ENCODE data around the gene IL27RA.

Gene IL27RA

DNA sequence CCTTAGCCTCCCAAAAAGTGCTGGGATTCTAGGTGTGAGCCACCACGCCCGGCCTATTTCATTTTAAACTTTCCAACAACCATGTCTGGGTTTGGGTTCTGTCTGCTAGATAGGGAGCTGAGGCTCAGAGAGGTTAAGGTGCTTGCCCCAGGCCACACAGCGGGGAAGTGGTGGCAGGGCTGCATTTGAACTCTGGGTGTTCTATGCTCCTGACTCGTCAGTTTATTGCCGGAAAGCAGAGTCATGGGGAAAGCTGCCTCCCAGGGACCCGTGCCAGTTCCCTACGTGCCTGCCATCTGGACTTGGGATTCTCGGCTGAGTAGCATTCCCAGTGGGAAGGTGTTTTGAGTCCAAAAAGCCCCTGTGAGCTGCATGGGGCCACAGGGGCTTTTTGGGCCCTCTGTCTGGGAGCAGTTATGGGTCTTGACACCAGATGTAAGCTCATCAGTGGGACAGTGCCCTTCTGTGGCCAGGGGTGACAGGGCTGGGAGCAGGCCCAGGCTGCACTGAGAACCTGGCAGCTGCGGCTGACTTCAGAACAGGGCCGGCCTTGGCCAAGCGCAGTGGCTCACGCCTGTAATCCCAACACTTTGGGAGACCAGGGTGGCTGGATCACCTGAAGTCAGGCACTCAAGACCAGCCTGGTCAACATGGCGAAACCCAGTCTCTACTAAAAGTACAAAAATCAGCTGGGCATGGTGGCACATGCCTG is 36.4 kb upstream of the IL27RA start:
- Mint-ChIP-seq H3K4me3 (no peak overlapping the region), H3K27ac (no peak overlapping the region), H3K4me1 (ENCODE audit: low read depth) (peaks cover 2% of the 10 kb centered on the region), H3K9me3 (no peaks in the 10 kb centered on the region), H3K36me3 (ENCODE audit: low read depth) (peaks cover 23% of the 10 kb centered on the region), H3K27me3 (no peaks in the 10 kb centered on the region)

DNA sequence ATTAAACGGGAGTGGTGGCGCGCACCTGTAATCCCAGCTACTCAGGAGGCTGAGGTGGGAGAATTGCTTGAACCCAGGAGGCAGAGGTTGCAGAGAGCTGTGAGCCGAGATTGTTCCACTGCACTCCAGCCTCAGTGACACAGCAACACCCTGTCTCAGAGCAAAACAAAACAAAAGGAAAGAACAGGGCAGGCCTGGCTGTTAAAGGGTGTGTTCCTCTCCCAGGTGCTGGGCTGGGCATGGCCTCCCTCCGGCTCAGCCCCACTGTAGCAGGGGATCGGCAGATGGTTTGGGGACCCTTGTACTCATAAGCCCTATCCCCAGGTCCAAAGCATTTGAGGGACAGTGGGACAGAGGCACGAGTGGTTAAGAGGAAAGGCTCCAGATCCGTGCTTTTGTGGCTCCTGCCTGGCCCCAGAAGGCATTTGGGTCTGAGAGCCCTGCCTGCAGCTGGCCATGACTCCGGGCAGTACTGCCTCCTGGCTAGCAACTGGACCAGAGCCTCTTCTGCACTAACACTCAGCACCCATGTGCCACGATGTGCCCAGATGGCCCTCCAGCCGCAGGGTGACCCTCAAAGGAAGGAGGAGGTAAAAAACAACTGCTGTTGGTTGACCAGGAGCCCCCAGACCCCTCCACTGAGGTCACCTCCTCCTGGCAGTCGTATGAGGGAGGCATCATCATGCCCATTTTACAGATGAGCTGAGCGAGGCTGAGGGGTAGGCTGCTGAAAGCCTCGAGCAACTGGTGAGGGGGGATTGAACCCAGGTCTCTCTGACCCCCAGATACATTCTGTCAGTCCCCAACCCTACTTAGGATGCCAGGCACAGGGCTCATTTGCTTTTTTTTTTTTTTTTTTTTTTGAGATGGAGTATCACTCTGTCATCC is 35.4 kb upstream of the IL27RA start:
- Mint-ChIP-seq H3K36me3 (ENCODE audit: low read depth) (peaks cover 21% of the 10 kb centered on the region), H3K27ac (no peak overlapping the region), H3K9me3 (no peaks in the 10 kb centered on the region), H3K4me3 (no peak overlapping the region), H3K4me1 (ENCODE audit: low read depth) (peaks cover 12% of the 10 kb centered on the region), H3K27me3 (no peaks in the 10 kb centered on the region)

DNA sequence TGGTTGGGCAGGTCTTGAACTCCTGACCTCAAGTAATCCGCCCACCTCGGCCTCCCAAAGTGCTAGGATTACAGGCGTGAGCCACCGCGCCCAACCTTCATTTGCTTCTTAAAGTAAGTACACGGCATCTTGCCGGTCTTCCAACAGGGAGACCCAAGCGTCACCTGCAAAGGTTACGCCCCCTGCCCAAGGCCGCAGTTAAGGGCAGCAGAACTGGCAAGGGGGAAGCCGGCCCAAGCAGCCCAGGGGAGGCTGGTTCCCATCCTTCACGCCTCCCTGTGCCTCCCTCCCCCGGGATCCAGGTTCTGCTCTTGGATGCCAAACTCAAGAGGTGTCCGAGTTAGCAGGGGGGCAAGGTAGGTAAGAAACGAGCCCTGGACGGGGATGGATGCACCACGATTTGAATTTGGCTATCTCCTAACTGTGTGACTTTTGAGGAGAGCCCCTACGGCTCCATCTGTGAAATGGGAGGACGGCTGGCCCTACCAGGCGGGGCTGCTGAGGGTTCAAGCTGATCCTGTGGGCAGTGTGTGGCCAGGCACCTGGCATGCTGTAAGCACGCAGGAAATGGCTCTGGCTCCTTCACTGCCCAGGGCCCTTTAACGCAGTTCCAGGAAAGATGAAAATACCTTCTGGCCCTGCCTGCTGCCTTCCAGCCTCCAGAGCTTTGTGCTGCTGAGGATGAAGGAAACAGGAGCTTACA is 34.5 kb upstream of the IL27RA start:
- H3K9me3 Mint-ChIP-seq, result no peaks in the 10 kb centered on the region
- H3K27ac Mint-ChIP-seq, result no peak overlapping the region

DNA sequence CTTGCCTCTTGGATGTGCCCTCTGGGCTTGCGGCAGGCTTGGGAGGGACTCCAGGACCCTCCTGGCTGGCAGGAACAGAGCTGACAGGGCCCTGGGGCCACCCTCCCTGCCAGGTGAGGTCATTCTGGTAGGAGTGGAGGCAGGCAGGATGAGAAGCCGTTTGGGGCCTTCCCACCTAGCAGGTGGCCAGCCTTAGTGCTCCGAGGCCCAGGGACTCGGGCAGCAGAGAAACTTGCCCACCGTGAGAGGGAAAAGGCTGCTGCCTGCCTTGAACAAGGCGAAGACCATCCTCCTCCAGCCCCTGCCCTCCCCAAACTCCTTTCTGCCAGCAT is 34.0 kb upstream of the IL27RA start:
- Mint-ChIP-seq H3K4me1 (ENCODE audit: low read depth) (peaks cover 27% of the 10 kb centered on the region), H3K9me3 (no peaks in the 10 kb centered on the region), H3K4me3 (no peak overlapping the region), H3K27me3 (no peaks in the 10 kb centered on the region), H3K27ac (no peak overlapping the region), H3K36me3 (ENCODE audit: low read depth) (peaks cover 13% of the 10 kb centered on the region)

More for the DNA sequence above, 34.5 kb upstream of the IL27RA start:
- H3K27me3 Mint-ChIP-seq, result no peaks in the 10 kb centered on the region
- peaks cover 21% of the 10 kb centered on the region for H3K4me1 Mint-ChIP-seq (ENCODE audit: low read depth)
- peaks cover 17% of the 10 kb centered on the region for H3K36me3 Mint-ChIP-seq (ENCODE audit: low read depth)
- H3K4me3 Mint-ChIP-seq, result no peak overlapping the region

DNA sequence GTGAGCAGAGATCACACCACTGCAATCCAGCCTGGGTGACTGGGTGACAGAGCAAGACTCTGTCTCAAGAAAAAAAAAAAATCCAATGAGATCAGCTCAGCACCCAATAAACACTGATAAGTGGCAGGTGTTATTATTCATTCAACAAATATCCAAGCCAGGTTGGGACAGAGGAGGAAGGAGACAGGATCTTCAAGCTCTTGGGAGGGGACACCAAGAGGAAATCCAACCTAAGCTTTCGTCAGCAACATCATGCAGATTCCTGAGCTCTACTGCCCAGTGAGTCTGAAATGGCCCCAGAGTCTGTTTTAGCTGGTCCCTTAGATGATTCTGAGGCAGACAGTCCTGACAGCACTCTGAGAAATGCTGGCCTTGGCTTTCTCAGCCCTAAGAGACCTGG is 33.1 kb upstream of the IL27RA start:
- no peak overlapping the region for H3K4me3 Mint-ChIP-seq
- no peaks in the 10 kb centered on the region for H3K9me3 Mint-ChIP-seq
- no peak overlapping the region for H3K27ac Mint-ChIP-seq

DNA sequence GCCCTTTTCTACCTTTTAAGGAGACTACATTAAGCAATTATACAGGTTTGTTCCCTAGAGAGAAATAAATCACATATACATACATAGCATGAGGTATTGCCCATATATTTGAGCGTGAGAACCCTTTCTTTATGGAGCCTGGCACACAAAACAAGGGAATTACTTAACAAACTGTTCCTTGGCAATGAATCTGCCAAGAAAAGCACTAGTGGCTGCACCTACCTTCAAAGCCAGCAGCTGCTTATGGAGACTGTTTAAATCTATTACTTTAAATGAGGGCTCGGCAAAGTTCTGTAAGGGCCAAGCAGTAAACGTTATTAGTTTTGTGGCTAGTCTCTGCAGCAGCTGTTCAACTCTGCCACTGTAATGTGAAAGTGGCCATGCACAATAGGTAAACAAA is 32.5 kb upstream of the IL27RA start:
- H3K4me1 Mint-ChIP-seq (ENCODE audit: low read depth), result peaks cover 40% of the 10 kb centered on the region
- H3K4me3 Mint-ChIP-seq, result no peak overlapping the region
- H3K9me3 Mint-ChIP-seq, result no peaks in the 10 kb centered on the region
- no peak overlapping the region for H3K27ac Mint-ChIP-seq
- no peaks in the 10 kb centered on the region for H3K27me3 Mint-ChIP-seq
- peaks cover 13% of the 10 kb centered on the region for H3K36me3 Mint-ChIP-seq (ENCODE audit: low read depth)

More for the DNA sequence above, 33.1 kb upstream of the IL27RA start:
- Mint-ChIP-seq H3K4me1 (ENCODE audit: low read depth) (peaks cover 35% of the 10 kb centered on the region), H3K27me3 (no peaks in the 10 kb centered on the region), H3K36me3 (ENCODE audit: low read depth) (peaks cover 13% of the 10 kb centered on the region)

DNA sequence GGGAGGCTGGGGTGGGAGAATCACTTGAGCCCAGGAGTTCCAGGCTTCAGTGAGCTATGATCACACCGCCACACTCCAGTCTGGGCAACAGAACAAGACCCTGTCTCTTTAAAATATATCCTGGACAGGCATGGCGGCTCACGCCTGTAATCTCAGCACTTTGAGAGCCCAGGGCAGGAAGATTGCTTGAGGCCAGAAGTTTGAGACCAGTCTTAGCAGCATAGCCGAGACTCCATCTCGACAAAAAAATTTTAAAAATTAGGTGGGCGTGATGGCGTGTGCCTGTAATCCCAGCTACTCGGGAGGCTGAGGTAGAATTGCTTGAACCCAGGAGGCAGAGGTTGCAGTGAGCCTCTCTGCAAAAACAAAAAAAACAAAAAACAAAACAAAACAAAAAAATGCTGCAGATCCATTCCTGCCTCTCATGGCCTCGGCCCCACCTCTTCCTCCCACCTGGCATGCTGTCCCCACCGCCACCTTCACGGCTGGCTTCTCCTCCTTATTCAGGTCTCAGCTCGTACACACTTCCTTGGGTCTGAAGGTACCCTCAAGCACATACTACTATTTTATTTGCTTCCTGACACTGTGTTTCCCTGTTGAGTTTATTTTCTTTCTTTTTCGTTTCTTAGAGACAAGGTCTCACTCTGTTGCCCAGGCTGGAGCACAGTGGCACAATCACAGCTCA is 30.7 kb upstream of the IL27RA start:
- H3K36me3 Mint-ChIP-seq (ENCODE audit: low read depth), result peaks cover 13% of the 10 kb centered on the region
- H3K4me1 Mint-ChIP-seq (ENCODE audit: low read depth), result peaks cover 54% of the 10 kb centered on the region
- no peaks in the 10 kb centered on the region for H3K9me3 Mint-ChIP-seq
- no peaks in the 10 kb centered on the region for H3K27me3 Mint-ChIP-seq
- no peak overlapping the region for H3K4me3 Mint-ChIP-seq
- H3K27ac Mint-ChIP-seq, result peak overlapping the region; percentile 73

DNA sequence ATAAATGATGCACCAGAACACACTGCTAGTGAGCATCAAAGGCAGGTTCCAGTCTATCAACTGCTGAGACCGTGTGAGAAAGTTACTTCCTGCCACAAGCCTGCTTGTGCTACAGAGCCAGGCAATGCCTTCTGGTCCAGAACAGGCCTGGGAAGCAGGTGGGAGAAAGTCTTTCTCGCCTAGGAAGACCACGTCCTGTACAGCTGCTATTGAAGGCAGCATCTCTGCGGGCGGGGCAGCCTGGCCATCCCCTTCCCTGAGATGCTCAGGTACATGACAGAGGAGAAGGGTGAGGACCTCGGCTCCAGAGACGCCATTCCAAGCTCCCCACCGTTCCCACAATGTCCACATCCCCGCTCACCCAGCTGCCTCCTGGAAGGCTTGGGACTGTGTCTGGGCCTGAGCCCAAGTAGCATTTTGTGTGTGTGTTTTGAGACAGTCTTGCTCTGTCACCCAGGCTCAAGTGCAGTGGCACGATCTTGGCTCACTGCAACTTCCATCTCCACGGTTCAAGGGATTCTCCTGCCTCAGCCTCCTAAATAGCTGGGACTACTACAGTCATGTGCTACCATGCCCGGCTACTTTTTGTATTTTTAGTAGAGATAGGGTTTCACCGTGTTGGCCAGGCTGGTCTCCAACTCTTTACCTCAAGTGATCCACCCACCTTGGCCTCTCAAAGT is 28.9 kb upstream of the IL27RA start:
- peaks cover 64% of the 10 kb centered on the region for H3K4me1 Mint-ChIP-seq (ENCODE audit: low read depth)
- no peaks in the 10 kb centered on the region for H3K27me3 Mint-ChIP-seq
- no peaks in the 10 kb centered on the region for H3K9me3 Mint-ChIP-seq
- peak overlapping the region; percentile 95 for H3K27ac Mint-ChIP-seq
- H3K36me3 Mint-ChIP-seq (ENCODE audit: low read depth), result peaks cover 13% of the 10 kb centered on the region
- peak overlapping the region; percentile 56 for H3K4me3 Mint-ChIP-seq

DNA sequence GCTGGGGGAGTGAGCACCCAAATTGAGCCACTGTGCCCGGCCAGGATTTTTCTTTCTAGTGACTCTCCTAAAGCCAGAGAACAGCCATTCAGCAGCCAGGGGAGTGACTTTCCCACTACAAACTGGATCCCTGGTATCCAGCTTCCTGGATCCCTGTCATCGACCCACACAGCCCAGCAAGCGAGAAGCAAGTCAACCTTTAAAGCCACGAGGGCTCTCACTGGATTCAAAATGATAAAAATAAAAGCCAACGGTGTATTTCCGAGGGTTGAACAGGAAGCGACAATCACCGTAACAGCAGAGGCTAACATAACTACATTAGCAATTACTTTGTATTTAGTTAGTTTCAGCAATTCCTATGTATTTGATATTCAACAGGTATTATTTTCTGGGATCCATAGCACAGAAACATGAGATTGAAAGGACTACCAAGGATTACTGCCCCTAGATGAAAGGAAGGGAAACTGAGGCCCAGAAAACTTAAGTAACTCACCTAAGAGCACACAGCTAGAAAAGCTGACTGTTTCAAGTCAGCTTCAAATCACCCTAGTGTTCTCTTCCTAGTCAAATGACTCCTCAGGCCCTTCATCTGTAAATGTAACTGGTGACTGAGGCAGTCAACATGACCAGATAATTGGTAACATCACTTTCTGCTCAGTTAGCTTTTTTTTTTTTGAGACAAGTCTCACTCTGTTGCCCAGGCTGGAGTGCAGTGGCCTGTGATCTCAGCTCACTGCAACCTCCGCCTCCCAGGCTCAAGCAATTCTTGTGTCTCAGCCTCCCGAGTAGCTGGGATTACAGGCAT is 28.1 kb upstream of the IL27RA start:
- Mint-ChIP-seq H3K9me3 (no peaks in the 10 kb centered on the region), H3K27me3 (no peaks in the 10 kb centered on the region), H3K4me1 (ENCODE audit: low read depth) (peaks cover 66% of the 10 kb centered on the region), H3K27ac (peak overlapping the region; percentile 95), H3K36me3 (ENCODE audit: low read depth) (peaks cover 10% of the 10 kb centered on the region), H3K4me3 (peak overlapping the region; percentile 56)

DNA sequence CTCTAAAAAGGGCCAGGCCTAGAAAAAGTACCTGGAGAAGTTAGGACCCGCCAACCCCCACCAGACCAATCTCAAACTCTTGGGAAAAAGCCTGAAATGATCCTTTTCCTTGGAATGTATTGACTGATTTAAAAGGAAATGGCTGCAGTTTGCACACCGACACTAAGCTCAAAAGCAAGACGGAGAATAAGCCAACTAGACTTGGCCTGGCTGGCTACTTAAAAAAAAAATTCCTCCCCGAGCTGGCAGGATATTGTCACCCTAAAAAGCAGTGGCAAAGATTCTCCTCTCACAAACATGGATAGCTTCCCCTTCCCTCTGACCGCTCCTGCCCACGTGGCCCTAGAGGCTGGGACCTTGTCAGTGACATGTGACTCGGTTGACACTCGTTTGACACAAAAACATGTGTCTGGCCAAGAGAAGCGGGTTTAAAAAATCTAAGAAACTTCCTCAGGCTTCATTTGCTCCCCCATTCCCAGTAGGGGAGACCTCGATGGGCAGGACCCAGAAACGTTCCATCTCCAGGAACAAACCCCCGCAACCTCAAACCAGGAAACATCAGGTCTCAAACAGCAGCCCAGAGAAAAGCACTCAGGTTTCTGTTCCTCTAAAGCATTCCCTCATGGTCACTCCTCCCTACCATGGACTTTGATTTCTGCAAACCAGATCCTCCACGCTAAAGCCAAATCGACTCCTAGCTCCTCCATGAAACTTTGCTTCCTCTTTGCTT is 26.8 kb upstream of the IL27RA start:
- no peaks in the 10 kb centered on the region for H3K9me3 Mint-ChIP-seq
- peaks cover 66% of the 10 kb centered on the region for H3K4me1 Mint-ChIP-seq (ENCODE audit: low read depth)
- peak overlapping the region; percentile 88 for H3K27ac Mint-ChIP-seq
- no peaks in the 10 kb centered on the region for H3K27me3 Mint-ChIP-seq
- H3K4me3 Mint-ChIP-seq, result peak overlapping the region; percentile 87
- H3K36me3 Mint-ChIP-seq (ENCODE audit: low read depth), result peaks cover 2% of the 10 kb centered on the region

DNA sequence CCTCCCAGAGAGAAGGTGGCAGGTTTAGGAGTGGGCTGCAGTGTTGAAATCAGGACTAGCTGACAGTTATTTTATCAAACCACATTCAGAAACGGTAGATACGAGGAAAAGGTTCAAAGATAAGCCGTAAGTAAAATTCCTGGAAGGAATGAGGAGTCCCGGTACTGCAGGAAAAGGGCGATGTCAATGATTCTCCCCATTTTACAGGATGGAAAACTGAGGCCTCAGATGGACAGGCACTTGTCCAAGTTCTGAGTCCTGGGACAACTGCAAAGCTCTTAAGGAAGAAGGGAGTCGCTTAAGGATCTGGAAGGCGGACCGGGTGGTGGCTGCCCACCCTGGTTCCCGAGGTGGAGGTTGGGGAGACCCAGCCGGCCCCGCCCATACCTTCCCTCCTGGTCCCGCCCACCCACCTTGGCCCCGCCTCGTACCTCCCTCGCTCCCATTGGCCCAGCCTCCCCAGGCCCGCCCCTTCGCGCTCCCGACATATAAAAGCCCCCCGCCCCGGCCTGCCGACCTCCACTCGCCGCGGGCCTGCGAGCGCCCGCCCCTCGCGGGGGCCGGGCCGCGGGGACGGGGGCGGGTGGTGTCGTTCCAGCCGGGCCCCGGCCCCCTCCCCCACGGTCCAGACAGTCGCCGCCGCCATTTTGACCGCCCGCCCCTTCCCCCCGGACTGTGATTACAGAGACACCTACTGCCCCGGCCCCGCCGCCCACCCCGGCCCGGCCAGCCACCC is 26.0 kb upstream of the IL27RA start:
- H3K9me3 Mint-ChIP-seq, result no peaks in the 10 kb centered on the region
- peaks cover 60% of the 10 kb centered on the region for H3K4me1 Mint-ChIP-seq (ENCODE audit: low read depth)
- H3K4me3 Mint-ChIP-seq, result peak overlapping the region; percentile 87
- peak overlapping the region; percentile 88 for H3K27ac Mint-ChIP-seq
- H3K36me3 Mint-ChIP-seq (ENCODE audit: low read depth), result no peaks in the 10 kb centered on the region
- no peaks in the 10 kb centered on the region for H3K27me3 Mint-ChIP-seq

DNA sequence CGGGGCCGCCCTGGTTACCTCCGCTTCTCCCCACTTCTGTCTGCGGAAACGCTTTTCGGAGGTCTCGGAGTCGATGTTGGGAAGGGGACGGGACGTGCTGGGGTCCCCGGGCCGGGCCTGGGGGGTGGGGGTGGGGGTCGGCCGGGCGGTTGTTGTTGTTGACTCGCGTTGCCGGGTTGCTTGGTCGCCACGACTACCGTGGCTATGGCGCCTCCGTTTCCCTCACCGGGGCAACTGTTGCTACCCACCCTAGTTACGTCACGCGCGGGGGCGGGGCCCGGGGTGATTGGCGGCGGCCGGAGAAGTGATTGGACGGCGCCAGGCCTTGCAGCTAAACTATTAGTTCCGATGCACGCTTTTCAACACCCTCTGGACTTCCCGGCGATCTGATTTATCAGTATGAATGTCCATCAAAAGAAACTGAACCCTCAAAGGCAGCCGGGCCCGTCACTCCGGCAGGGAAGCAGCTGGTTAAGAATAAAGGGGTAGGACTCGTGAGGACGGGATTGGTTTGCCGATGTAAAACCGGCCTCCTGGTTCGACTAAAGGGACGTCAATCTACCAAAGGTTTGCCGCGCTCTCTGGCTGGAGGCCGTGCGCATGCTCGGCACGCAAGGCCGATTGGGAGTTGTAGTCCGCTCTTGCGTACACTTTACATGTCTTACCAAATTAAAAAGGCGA is 25.3 kb upstream of the IL27RA start, which contains the start of gene RFX1:
RFX1 (minus strand) TSS at position 236 of the 681 bp plus-strand sequence. CDS start 12,477 bp downstream, outside the sequence.
- no peaks in the 10 kb centered on the region for H3K36me3 Mint-ChIP-seq (ENCODE audit: low read depth)
- peak within 1 kb of the TSS; percentile 87 for H3K4me3 Mint-ChIP-seq
- H3K9me3 Mint-ChIP-seq, result no peaks in the 10 kb centered on the region
- H3K27me3 Mint-ChIP-seq, result no peaks in the 10 kb centered on the region
- H3K27ac Mint-ChIP-seq, result peak within 1 kb of the TSS; percentile 93
- H3K4me1 Mint-ChIP-seq (ENCODE audit: low read depth), result peaks cover 53% of the 10 kb centered on the region
